Measurements from ENCODE around the gene NAGLU.

The NAGLU gene

GRCh38 chr17:42565523-42566214, 29.6 kb downstream of the NAGLU start:
- no peak for DNase-seq

- no peak for DNase-seq
Measured at GRCh38 chr17:42566215-42566882, 30.3 kb downstream of the NAGLU start.

- DNase-seq = peak; percentile 90
Measured at GRCh38 chr17:42566883-42567573, 31.0 kb downstream of the NAGLU start, which contains the start of gene MLX. Gene MLX (plus strand): TSS chr17:42567100. CDS start chr17:42567125, 25 bp downstream.

- no peak for DNase-seq
Measured at GRCh38 chr17:42568341-42569111, 32.5 kb downstream of the NAGLU start.

- no peak for DNase-seq
Measured at GRCh38 chr17:42571435-42572225, 35.6 kb downstream of the NAGLU start.

- DNase-seq = no peak
Measured at GRCh38 chr17:42573095-42573494, 37.1 kb downstream of the NAGLU start.

GRCh38 chr17:42574463-42574862, 38.4 kb downstream of the NAGLU start:
- DNase-seq = no peak

GRCh38 chr17:42577140-42577531, 41.1 kb downstream of the NAGLU start:
- no peak for DNase-seq

- DNase-seq = peak; percentile 91
Measured at GRCh38 chr17:42577532-42578281, 41.7 kb downstream of the NAGLU start, which contains the start of gene PSMC3IP. Gene PSMC3IP (minus strand): TSS chr17:42577729. CDS start chr17:42577686, 43 bp downstream.

- DNase-seq = peak; percentile 66
Measured at GRCh38 chr17:42578282-42578869, 42.3 kb downstream of the NAGLU start.

GRCh38 chr17:42579794-42580551, 43.9 kb downstream of the NAGLU start:
- DNase-seq = no peak

- no peak for DNase-seq
Measured at GRCh38 chr17:42581744-42582270, 45.8 kb downstream of the NAGLU start.

- DNase-seq = peak; percentile 1
Measured at GRCh38 chr17:42584880-42585279, 48.8 kb downstream of the NAGLU start.

GRCh38 chr17:42585353-42585752, 49.3 kb downstream of the NAGLU start:
- DNase-seq = no peak

GRCh38 chr17:42586514-42587230, 50.6 kb downstream of the NAGLU start:
- DNase-seq = no peak

GRCh38 chr17:42590886-42591285, 54.8 kb downstream of the NAGLU start:
- no peak for DNase-seq

- DNase-seq = no peak
Measured at GRCh38 chr17:42591411-42591810, 55.4 kb downstream of the NAGLU start.

Measured in CD4-positive, alpha-beta T cell treated with Interferon gamma for 1 hour (primary cell).